Ishikawa (cell line): Measurements from ENCODE around the gene SNAP25.

Experiments
- CEBPB ChIP-seq: IDR thresholded peaks from 2 replicates; pipeline ENCODE4 v1.6.1; 2012
- CREB1 ChIP-seq: IDR thresholded peaks from 2 replicates; pipeline ENCODE4 v1.6.1; 2012; ENCODE audit warnings: low read depth
- EGR1 ChIP-seq: IDR thresholded peaks from 2 replicates; pipeline ENCODE4 v1.6.1; 2012
- EP300 ChIP-seq: IDR thresholded peaks from 2 replicates; pipeline ENCODE4 v1.6.1; 2012; ENCODE audit warnings: borderline replicate concordance
- FOXM1 ChIP-seq: IDR thresholded peaks from 2 replicates; pipeline ENCODE4 v1.6.1; 2012; ENCODE audit warnings: low read depth, borderline replicate concordance
- NFIC ChIP-seq: IDR thresholded peaks from 2 replicates; pipeline ENCODE4 v1.6.1; 2012
- RAD21 ChIP-seq: IDR thresholded peaks from 2 replicates; pipeline ENCODE4 v1.6.1; 2012; ENCODE audit warnings: low read depth
- TAF1 ChIP-seq: IDR thresholded peaks from 2 replicates; pipeline ENCODE4 v1.6.1; 2012; ENCODE audit warnings: low read depth, mild to moderate bottlenecking
- TCF12 ChIP-seq: IDR thresholded peaks from 2 replicates; pipeline ENCODE4 v1.6.1; 2012; ENCODE audit warnings: low read depth
- TEAD4 ChIP-seq: IDR thresholded peaks from 2 replicates; pipeline ENCODE4 v1.6.1; 2012
- YY1 ChIP-seq: IDR thresholded peaks from 2 replicates; pipeline ENCODE4 v1.6.1; 2012; ENCODE audit warnings: low read depth
- ZBTB7A ChIP-seq: IDR thresholded peaks from 2 replicates; pipeline ENCODE4 v1.6.1; 2012; ENCODE audit warnings: low read depth
- TF ChIP-seq, protein P1 (sequence below): IDR thresholded peaks from 2 replicates; pipeline ENCODE4 v1.6.1; 2012
- TF ChIP-seq, protein P2 (sequence below): IDR thresholded peaks from 2 replicates; pipeline ENCODE4 v1.6.1; 2012; ENCODE audit warnings: low read depth, mild to moderate bottlenecking

GRCh38 chr20:10338426-10339180, 120.0 kb downstream of the SNAP25 start:
- no peak for TF ChIP-seq CEBPB
- TF ChIP-seq TAF1: no peak
- TF ChIP-seq, protein P1, sequence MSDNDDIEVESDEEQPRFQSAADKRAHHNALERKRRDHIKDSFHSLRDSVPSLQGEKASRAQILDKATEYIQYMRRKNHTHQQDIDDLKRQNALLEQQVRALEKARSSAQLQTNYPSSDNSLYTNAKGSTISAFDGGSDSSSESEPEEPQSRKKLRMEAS: no peak
- no peak for TF ChIP-seq FOXM1
- TF ChIP-seq EGR1: no peak
- no peak for TF ChIP-seq TEAD4
- TF ChIP-seq EP300: no peak
- no peak for TF ChIP-seq ZBTB7A
- no peak for TF ChIP-seq YY1
- TF ChIP-seq, protein P2, sequence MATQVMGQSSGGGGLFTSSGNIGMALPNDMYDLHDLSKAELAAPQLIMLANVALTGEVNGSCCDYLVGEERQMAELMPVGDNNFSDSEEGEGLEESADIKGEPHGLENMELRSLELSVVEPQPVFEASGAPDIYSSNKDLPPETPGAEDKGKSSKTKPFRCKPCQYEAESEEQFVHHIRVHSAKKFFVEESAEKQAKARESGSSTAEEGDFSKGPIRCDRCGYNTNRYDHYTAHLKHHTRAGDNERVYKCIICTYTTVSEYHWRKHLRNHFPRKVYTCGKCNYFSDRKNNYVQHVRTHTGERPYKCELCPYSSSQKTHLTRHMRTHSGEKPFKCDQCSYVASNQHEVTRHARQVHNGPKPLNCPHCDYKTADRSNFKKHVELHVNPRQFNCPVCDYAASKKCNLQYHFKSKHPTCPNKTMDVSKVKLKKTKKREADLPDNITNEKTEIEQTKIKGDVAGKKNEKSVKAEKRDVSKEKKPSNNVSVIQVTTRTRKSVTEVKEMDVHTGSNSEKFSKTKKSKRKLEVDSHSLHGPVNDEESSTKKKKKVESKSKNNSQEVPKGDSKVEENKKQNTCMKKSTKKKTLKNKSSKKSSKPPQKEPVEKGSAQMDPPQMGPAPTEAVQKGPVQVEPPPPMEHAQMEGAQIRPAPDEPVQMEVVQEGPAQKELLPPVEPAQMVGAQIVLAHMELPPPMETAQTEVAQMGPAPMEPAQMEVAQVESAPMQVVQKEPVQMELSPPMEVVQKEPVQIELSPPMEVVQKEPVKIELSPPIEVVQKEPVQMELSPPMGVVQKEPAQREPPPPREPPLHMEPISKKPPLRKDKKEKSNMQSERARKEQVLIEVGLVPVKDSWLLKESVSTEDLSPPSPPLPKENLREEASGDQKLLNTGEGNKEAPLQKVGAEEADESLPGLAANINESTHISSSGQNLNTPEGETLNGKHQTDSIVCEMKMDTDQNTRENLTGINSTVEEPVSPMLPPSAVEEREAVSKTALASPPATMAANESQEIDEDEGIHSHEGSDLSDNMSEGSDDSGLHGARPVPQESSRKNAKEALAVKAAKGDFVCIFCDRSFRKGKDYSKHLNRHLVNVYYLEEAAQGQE: no peak
- TF ChIP-seq NFIC: no peak
- TF ChIP-seq CREB1: no peak
- no peak for TF ChIP-seq RAD21
- TF ChIP-seq TCF12: no peak
